Islet precursor cell (in vitro differentiated cells): ENCODE measurements around the gene MCU.
"Not testable (repeated sequence)": the region's sequence is repeated elsewhere in the genome, so short reads cannot be mapped to it uniquely, and the experiment has no call there.

ENCODE experiments used
- DNase-seq: peaks from one replicate; pipeline ENCODE4 v3.0.0-alpha.2; 2018

The MCU gene

GRCh38 chr10:72688208-72688651 is 3.7 kb upstream of the MCU start:
- DNase-seq = no peak

GRCh38 chr10:72689660-72690059 is 2.3 kb upstream of the MCU start:
- no peak for DNase-seq

DNA sequence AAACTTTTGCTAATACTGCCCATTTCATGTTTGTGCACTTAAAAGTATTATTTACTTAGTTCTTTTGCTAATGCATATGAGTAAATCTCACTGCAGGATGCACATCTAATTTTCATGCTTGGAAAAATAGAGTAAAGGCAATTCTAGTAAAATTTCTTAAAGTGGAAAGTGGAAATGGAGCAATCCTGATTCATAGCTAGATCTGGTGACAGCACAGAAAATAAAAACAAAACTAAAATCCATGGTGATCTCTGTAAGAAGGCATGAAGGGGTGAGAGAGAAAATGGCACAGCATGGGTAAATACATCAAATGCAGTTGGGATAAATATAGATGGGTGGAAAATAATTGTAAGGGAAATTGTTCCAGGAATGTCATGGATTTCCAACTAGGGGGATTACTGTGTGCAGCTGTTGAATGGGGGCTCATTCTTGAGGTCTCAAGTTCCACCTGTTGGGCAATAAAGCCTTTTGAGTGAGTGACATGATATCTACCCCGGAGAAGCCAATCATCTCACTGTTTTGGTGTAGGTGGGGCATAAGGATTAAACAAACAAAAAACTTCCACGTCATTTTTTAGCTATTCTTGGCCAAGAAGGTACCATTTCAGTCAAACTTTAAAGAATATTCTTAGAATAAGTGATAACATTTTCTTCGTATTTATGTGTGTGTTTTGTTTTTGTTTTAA is 1.7 kb upstream of the MCU start:
- DNase-seq = no peak

- no peak for DNase-seq
These were observed 477 bp upstream of the MCU start for GRCh38 chr10:72691470-72691862.

DNA sequence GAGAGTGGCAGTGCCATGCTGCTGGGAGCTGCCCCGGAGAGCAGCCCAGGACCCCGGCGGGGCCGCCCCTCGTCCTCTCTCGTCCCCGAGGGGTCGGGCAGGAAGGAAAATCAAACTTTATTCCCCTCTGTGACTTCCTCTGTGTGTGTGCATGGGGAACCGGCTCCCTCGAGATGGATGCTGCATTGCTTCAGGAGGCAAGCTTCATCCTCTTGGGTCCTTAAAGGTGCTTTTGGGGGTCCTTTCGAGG is 726 bp downstream of the MCU start:
- DNase-seq = no peak

DNA sequence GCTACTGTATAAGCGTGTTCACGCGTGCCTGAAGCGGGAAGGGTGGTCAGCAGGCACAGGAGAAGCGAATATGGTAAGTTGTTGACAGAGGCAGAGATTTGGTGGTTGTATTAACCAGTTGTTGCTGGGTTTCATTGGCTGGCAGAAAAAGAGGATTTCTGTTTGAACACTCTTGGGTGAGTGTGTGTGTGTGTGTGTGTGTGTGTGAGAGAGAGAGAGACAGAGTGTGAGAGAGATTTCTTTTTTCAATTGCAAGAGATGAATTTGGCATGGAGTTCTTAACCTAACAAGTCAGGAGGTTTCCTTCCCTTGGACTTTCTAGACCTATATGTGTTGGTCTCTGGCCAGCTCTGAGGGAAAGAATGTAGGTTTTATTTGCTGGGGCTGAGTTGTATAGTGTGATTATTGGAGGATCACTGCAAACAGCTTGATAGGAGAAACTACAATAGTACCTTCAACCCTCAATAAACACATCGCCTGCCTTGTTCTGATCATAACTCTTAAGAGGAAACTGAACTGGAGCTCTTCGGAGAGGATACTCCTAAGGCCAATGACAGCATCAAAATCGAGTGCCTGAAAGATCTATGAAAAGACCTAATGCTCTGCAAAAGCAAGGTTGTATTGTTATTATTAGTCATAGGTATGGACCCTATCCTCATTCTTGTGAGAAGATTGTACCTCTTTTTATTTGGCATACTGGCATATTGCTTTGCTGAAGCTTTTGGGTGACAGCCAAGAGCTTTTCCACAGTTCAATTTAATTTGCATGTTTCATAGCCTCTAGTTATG is 1.2 kb downstream of the MCU start:
- DNase-seq = no peak

GRCh38 chr10:72694476-72695369 is 2.8 kb downstream of the MCU start:
- DNase-seq = no peak

DNA sequence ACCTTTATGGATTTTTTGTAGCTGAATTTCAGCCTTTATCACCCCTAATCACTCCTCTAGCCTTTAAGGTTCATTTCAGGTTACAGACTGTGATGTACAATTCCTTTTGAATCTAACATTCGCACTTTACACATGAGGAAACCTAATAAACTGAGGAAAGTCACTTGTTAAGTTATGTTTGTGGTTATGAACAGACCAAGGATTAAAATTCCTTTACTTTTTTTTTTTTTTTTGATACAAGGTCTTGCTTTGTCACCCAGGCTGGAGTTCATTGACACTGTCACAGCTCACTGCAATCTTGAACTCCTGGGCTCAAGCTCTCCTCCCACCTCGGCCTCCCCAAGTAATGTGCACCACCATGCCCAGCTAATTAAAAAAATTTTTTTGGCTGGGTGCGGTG is 3.6 kb downstream of the MCU start:
- DNase-seq = no peak

- no peak for DNase-seq
These were observed 5.8 kb downstream of the MCU start for GRCh38 chr10:72697716-72698115.

- DNase-seq = not testable (repeated sequence)
These were observed 10.5 kb downstream of the MCU start for GRCh38 chr10:72702465-72702864.

DNA sequence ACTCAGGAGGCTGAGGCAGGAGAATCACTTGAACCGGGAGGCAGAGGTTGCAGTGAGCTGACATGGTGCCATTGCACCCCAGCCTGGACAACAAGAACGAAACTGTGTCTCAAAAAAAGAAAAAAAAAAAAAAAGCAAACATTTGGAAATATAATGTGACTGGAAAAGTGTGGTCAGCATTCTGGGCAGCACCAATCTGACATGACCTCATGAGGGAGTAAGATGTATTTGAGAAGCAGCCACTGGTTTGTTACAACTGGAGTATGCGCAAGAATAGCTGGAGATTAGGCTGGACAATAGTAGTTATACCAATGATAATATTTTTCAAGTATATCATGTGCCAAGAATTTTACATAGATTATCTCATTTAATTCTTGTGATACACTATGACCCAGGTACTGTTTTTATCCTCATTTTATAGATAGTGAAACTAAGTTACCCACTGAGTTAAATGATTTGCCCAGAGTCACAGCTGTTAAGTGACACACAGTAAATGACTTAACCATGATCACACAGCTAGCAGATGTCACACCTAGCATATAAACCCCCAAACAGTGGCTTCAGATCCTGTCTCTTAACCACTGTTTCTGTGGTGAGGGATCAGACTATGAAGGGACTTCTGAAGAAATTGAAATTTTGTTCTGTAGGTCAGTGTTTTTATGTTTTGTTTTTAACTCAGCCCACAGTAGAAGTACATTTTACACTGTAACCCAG is 11.1 kb downstream of the MCU start:
- no peak for DNase-seq

DNA sequence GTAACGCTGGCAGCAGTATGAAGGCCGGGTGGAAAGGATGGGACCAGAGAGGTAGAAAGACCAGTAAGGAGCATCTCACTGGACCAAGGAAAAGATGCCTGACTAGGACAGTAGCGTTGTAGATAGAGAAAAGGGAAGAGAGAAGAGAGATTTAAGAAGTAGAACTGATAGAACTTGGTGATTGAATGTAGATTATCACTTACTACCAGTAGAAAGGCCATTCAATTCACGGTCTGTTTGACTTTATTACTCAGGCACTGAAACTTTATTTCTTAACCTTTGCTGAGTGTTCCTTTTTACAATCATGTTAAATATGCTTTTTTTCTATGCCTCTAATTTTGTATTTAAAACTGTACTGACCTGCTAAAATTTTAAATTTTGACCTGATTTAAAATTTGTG is 12.2 kb downstream of the MCU start:
- no peak for DNase-seq

GRCh38 chr10:72709041-72709440 is 17.1 kb downstream of the MCU start:
- DNase-seq = no peak

DNA sequence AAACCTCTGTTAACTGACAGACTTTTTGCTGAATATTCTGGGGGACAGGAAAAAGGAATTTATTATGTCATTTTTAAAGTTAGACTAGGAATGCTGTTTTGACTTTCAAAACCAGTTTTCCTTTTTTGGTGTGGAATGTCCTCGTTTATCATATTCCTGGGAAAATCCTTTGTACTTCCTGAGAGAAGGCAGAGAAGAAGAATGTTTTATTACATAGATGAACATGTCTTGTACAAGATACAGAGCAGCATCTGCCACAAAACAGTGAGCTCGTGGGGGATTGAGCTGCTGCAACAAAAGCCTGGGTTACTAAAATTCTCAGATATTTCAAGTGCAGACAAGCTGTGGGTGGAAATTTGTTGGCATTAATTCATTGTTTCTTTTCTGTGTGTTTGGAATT is 20.2 kb downstream of the MCU start:
- no peak for DNase-seq

DNA sequence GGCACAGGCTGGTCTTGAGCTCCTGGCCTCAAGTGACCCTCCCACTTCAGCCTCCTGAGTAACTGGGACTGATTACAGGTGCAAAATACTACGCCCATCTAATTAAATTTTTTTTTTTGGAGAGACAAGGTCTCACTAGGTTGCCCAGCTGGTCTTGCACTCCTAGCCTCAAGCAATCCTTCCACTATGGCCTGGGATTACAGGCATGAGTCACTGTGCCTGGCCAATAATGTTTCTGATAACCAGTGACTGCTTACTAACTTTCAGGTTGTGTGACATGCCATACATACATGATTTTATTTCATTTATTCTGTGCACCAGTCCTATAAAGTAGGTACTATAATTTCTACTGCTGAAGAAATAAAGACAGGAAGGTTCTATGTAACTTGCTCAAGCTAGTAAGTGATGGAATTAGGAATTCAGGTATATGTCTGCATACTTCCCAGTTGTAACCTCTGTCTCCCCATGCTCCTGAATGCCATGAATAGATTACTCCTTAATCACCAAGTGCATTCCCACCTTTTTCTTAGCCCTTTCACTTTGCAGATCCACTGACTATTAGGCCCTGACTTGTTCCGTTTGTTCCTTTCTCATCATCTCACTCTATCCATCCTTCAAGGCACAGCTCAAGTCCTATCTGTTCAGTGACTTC is 28.1 kb downstream of the MCU start:
- DNase-seq = peak; percentile 90

DNA sequence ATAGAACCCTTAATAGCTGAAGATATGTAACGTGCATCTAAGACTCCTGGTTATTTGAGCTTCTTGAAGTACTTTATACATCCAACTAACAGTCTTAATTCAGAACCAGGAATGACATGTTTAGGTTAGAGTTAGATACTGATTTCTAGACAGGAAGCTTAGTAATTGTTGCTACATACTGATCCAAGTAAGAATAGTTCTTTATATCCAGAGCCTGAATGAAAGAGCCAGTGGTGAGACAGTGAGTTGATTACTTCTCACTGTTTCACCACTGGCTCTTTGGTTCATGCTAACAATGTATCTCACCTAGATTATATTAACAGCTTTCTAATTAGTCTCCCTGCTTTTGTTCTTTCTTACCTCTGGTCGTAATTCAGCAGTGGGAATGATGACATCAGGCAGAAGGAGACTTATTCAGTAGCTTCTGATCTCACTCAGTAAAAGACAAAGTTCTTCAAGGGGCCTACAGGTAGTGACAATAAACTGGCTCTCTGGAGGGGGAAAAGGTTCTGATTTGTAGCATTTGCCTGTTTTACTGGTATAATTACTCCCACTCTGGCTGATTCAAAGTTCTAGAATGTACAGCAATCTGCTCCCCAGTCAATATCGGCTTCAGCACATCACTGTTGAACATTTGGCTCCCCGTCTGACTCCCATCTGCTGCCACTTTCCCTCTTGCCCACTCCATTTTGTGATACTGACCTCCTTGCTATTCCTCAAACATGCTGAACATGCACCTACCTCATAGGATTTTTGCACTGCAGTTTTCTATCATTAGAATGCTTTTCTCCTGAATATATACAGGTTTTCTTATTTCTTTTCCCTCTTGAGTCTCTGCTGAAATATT is 29.1 kb downstream of the MCU start:
- no peak for DNase-seq

GRCh38 chr10:72727130-72727529 is 35.2 kb downstream of the MCU start:
- DNase-seq = no peak

- no peak for DNase-seq
These were observed 36.5 kb downstream of the MCU start for GRCh38 chr10:72728462-72728861.

DNA sequence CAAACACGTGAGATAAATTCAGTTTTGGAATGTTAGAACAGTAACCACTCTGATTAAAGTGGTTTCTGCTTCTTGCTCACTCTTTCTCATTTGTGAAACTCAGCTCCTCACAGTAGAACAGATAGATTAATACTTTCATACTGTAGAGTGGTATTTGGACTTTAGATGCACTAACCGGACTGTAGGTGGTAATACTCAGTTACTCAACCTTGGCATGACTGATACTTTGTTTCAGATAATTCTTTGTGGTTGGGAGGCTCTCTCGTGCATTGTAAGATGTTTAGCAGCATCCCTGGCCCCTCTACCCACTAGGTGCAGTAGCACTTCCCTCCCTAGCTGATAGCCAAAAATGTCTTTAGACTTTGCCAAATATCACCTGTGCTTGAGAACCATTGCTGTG is 37.6 kb downstream of the MCU start:
- no peak for DNase-seq

DNA sequence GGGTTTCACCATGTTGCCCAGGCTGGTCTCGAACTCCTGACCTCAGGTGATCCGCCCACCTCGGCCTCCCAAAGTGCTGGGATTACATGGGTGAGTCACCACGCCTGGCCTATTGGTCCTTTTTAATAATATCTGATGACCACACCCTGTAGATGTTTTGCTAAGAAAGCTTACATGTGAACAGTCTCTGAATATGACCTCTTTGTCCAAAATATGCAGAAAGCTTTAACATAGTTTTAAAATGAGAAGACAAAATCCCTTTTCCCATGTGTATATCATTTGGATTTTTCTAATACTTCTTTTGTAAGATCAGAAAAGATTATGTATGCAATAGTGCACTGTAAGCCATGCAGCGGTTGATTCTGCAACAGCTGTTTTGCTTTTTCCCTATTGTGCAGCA is 38.5 kb downstream of the MCU start:
- no peak for DNase-seq

DNA sequence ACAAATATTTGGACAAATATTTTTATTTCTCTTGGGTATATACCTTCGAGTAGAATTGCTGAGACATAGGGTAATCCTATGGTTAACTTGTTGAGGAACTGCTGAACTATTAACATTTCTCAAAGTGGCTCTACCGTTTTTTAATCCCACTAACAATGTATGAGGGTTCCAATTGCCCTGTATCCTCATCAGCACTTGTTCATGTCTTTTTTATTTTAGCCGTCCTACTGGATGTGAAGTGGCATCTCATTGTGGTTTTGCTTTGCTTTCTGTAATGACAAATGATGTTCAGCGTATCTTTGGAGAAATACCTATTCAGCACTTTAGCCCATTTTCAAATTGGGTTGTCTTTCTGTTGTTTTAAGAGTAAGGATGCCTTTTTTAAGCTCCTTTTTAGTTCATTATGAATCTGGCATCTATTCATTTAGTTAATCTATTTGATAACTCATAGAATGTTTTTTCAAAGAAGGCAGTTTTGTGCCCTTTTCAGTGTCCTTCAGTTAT is 40.0 kb downstream of the MCU start:
- no peak for DNase-seq

- DNase-seq = no peak
These were observed 40.6 kb downstream of the MCU start for GRCh38 chr10:72732521-72732920.
